Measurements from ENCODE around the gene NLE1.
"Not testable (repeated sequence)": the region's sequence is repeated elsewhere in the genome, so short reads cannot be mapped to it uniquely, and the experiment has no call there.

NLE1 gene

DNA sequence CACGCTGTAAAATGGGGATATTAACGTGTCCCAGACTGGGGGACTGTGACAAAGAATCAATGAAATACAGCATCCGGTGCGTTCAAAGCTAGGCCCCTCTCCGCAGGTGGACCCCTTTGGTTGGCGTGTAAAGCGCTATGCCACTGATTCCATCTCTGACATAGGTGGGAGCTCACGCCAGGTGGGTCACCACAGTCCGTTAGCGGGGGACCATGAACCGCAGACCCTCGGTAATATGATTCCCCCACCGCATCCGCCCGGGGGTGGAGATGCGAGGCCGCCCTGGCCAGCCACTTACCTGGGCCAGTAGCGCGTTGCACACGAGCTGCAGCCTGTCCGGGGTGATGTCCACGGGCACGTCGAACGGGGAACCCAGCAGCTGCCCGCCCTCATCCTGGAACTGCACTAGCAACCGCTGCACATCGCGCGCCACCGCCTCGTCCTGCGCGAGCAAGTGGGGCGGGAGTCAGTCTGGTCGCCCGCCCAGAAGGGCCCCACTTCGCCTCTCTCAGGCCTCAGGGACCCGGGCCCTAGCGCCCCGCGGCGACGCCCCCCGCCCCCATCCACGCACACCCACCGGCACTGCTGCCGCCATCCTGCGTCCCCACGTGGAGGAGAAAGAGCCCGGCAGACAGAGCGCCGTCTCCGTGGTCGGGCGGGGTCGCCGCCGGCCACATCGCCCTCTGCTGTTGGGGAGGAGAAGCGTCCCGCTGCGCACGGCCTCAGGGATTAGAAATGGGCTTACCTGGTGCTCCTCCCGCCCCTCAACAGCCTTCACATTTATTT, at the start of gene NLE1:
NLE1 (minus strand) TSS at position 623 of the 786 bp plus-strand sequence; CDS start at position 595, 28 bp downstream.
- peak; percentile 83 for DNase-seq

- no peak for DNase-seq
Measured at GRCh38 chr17:35191001-35191695, 49.0 kb upstream of the NLE1 start.

GRCh38 chr17:35189291-35189690, 47.2 kb upstream of the NLE1 start:
- peak; percentile 18 for DNase-seq

DNA sequence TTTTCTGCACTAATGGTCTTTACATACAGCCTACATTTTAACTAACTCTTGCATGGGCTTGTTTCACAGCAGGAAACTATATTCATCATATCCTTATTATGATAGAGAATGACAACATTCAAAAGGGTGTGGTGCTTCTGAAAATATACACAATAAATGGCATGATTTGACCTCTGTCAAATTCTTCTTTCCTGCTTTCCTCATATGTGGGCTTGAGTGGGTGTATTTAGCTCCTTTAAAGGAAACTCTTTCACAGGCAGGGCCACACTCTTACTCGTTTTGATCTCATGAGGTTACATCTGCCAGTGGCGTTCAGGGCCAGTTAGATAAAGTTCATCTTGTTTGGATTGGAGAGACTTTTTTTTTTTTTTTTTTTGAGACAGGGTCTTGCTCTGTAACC, 46.0 kb upstream of the NLE1 start:
- DNase-seq: no peak

GRCh38 chr17:35187481-35187880, 45.4 kb upstream of the NLE1 start:
- no peak for DNase-seq

- DNase-seq: no peak
Measured at GRCh38 chr17:35185849-35186248, 43.7 kb upstream of the NLE1 start.

DNA sequence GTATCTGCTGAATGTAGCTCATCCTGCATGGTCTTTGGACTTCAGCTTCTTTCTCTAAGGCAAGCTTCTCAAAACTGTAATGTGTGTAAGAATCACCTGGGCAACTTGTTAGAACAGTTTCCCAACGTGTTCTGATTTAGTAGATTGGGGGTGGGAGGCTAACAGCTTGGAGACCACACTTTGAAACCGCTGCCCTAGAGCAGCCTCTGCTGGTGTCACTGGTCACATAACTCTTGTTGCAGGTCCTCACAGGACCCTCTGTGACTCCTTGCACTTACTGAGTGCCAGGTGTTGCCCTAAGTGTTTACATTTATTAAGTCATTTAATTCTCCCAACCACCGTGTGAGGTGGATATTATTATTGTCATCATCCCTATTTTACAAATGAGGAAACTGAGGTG, 42.2 kb upstream of the NLE1 start:
- DNase-seq: no peak

DNA sequence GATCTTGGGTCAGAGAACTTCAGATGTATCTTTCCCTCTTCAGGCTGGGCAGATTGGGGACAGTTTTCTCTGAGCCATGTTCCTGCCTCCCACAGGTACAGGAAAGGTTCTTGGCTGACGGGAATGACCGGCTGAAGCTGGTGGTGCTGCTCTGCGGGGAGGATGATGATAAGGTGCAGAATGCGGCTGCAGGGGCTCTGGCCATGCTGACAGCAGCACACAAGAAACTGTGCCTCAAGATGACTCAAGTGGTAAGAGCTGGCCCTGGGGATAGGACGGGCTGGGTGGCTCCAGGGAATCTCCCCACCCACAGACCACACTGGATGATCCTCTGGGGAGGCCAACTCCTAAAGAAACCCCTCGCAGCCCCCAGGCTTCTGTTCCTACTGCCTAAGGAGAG, 41.2 kb upstream of the NLE1 start:
- no peak for DNase-seq

DNA sequence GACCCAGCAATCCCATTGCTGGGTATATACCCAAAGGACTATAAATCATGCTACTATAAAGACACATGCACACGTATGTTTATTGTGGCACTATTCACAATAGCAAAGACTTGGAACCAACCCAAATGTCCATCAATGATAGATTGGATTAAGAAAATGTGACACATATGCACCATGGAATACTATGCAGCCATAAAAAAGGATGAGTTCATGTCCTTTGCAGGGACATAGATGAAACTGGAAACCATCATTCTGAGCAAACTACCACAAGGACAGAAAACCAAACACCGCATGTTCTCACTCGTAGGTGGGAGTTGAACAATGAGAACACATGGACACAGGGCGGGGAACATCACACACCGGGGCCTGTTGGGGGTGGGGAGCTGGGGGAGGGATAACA, 37.3 kb upstream of the NLE1 start:
- not testable (repeated sequence) for DNase-seq

- no peak for DNase-seq
Measured at GRCh38 chr17:35176897-35177296, 34.8 kb upstream of the NLE1 start.

GRCh38 chr17:35175638-35176415, 33.7 kb upstream of the NLE1 start:
- no peak for DNase-seq

GRCh38 chr17:35174835-35175334, 32.8 kb upstream of the NLE1 start:
- no peak for DNase-seq

GRCh38 chr17:35172321-35172720, 30.2 kb upstream of the NLE1 start:
- not testable (repeated sequence) for DNase-seq

GRCh38 chr17:35171834-35172233, 29.7 kb upstream of the NLE1 start:
- DNase-seq: no peak

DNA sequence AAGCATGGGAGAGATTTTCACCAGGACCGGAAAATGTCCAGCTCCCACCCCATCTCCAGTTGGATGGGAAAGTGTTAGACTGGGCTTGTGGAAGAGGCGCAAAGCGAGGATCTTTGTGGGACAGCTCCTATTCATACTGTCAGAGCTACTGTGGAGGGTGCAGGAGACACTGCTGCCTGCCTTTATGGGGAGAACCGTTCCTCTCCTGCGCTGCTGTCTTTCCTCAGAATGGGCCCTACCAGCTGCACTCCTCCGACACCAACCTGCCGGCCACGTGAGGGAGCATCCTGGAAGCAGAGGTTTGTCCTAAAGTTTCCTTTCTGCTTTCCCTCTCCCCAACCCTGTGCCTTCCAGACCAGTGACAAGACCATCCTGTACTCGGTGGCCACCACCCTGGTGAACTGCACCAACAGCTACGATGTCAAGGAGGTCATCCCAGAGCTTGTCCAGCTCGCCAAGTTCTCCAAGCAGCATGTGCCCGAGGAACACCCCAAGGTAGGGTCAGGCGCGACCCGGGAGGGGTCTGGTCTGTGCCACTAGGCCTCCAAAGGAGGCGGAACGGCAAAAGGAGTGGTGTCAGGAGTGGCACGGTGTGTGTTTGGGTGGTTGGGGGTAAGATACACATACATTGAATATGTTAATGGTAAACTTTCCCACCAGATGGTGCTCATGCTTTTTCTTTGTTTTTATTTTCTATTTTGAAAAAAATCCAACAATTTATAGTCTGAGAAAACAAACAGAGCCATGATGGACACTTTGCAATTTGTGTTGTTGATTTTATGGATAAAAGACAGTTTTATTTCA, 29.1 kb upstream of the NLE1 start:
- DNase-seq: peak; percentile 26

GRCh38 chr17:35169835-35170363, 27.8 kb upstream of the NLE1 start:
- no peak for DNase-seq

DNA sequence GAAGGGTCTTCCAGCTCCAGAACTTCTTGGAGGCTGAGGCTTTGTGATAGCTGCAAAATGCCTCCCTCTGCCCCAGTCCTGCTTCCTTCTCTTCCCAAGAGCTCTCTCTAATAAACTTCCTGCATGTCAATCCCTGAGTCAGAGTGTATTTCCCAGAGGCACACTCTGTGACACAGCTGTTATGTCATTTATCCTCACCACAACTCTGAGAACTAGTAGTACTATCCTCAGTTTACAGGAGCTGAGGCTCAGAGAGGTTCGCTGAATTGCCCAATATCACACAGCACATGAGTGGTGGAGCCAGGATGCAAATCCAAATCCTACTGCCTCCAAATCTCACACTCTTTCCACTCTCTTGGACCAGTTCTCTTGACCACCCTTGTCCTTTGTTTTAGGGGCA, 25.6 kb upstream of the NLE1 start:
- DNase-seq: peak; percentile 30

GRCh38 chr17:35167046-35167445, 24.9 kb upstream of the NLE1 start:
- no peak for DNase-seq

GRCh38 chr17:35166526-35166925, 24.4 kb upstream of the NLE1 start:
- DNase-seq: no peak

DNA sequence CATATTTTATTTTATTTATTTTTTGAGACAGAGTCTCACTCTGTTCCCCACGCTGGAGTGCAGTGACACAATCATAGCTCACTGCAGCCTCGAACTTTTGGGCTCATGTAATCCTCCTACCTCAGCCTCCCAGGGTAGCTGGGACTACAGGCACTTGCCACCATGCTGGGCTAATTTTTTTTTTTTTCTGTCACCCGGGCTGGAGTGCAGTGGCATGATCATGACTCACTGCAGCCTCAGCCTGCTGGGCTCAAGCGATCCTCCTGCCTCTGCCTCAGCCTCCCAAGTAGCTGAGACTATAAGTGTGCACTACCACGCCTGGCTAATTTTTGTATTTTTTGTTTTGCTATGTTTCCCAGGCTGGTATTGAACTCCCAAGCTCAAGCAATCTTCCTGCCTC, 22.6 kb upstream of the NLE1 start:
- no peak for DNase-seq

DNA sequence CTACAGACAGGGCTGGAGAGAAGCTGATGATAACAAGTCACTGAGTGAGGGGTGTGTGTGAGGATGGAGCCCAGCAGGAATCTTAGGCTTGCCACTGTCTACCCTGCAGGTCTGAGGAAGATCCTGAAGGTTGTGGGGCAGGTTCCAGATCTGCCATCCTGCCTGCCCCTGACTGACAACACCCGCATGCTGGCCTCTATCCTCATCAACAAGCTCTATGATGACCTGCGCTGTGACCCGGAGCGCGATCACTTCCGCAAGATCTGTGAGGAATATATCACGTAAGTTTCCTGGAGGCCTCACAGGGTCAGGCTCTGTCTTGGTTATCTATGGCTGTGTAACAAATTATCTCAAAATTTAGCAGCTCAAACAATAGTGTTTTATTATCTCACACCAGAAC, 21.8 kb upstream of the NLE1 start:
- DNase-seq: no peak

- no peak for DNase-seq
Measured at GRCh38 chr17:35162755-35163154, 20.7 kb upstream of the NLE1 start.

Data from fibroblast of skin of right biceps (primary cell).